Omental fat pad (tissue), 4 donors: Measurements from ENCODE around the gene WFDC8. TPM values are rescaled to one million over a fixed set of nuclear protein-coding genes. Genes with fewer than 3 reads are reported as not detected.

Experiments
- ATAC-seq: fragments of 150-250 bp; one replicate; pipeline ENCODE4 v1.9.1; 2016; ENCODE audit warnings: mild to moderate bottlenecking, moderate library complexity; ENCODE audit not compliant: low FRiP score
- DNase-seq: peaks from one replicate; pipeline ENCODE4 v3.0.0-alpha.2; 2019; ENCODE audit warnings: low spot score
- CTCF ChIP-seq, 3 donors: fragments of 450-650 bp; IDR thresholded peaks; one replicate each; pipeline ENCODE4 v1.5.1; 2016 to 2017; ENCODE audit warnings: antibody characterized with exemption in 3 of 3, mild to moderate bottlenecking in 3 of 3, moderate library complexity in 2 of 3
- total RNA-seq, 4 donors: library from RNA; depleted of rRNA; stranded (reverse); fragments of >200 nt; gene quantifications; one replicate each; pipeline ENCODE4 v1.1.0, GENCODE V29; 2016

WFDC8 gene
- total RNA-seq, 4 donors from 2014 or later = not detected

GRCh38 chr20:45539382-45539781 lies 39.7 kb downstream of the WFDC8 start, which contains the start of gene WFDC6:
Gene WFDC6 (minus strand): TSS chr20:45539482. CDS start chr20:45539407, 75 bp downstream.
- ATAC-seq = no peak
- DNase-seq = no peak
- no peak for TF ChIP-seq CTCF (IDR thresholded peaks at IDR 0.05)

- DNase-seq (no peak), ATAC-seq (no peak)
- TF ChIP-seq CTCF (IDR thresholded peaks at IDR 0.05) = no peak
Measured at GRCh38 chr20:45538209-45538799, 40.8 kb downstream of the WFDC8 start.

- DNase-seq (no peak), ATAC-seq (no peak)
- TF ChIP-seq CTCF (IDR thresholded peaks at IDR 0.05) = no peak
Measured at GRCh38 chr20:45527294-45527693, 51.8 kb downstream of the WFDC8 start.

- no peak for ATAC-seq
- DNase-seq = no peak
- TF ChIP-seq CTCF (IDR thresholded peaks at IDR 0.05) = no peak
Measured at GRCh38 chr20:45523821-45524220, 55.3 kb downstream of the WFDC8 start.

GRCh38 chr20:45518282-45518681 lies 60.8 kb downstream of the WFDC8 start:
- no peak for TF ChIP-seq CTCF (IDR thresholded peaks at IDR 0.05)
- peak; percentile 92 for ATAC-seq
- DNase-seq = no peak

- ATAC-seq = no peak
- TF ChIP-seq CTCF (IDR thresholded peaks at IDR 0.05) = no peak
- DNase-seq = no peak
Measured at GRCh38 chr20:45515147-45515913, 63.8 kb downstream of the WFDC8 start, which contains the start of gene SPINT3. Gene SPINT3 (minus strand): TSS chr20:45515622. CDS start chr20:45515608, 14 bp downstream.
